Neural progenitor cell (in vitro differentiated cells): ENCODE data around the gene RAB40B. TPM values are rescaled to one million over a fixed set of nuclear protein-coding genes. Genes with fewer than 3 reads are reported as not detected.

Experiments used
- DNase-seq: peaks from one replicate; pipeline ENCODE4 v3.0.0-alpha.2; 2016; ENCODE audit warnings: low spot score
- H2AFZ ChIP-seq: fragments of 200-600 bp; sonication (generic); replicated peaks from 2 replicates; pipeline ENCODE4 v1.6.1; 2016; ENCODE audit warnings: antibody characterized with exemption
- H3F3A ChIP-seq: fragments of 200-600 bp; sonication (generic); 2 replicates; pipeline ENCODE4 v1.6.1; 2016; ENCODE audit warnings: antibody characterized with exemption, low read depth
- H3K27ac ChIP-seq: fragments of 200-600 bp; sonication (generic); 2 replicates; pipeline ENCODE4 v1.5.1; 2016; ENCODE audit warnings: mild to moderate bottlenecking
- H3K27me3 ChIP-seq: fragments of 200-600 bp; sonication (generic); 2 replicates; pipeline ENCODE4 v1.6.1; 2016; ENCODE audit warnings: mild to moderate bottlenecking, moderate library complexity
- H3K36me3 ChIP-seq: fragments of 200-600 bp; sonication (generic); 2 replicates; pipeline ENCODE4 v1.5.1; 2016
- H3K4me1 ChIP-seq: fragments of 200-600 bp; sonication (generic); 2 replicates; pipeline ENCODE4 v1.6.1; 2016; ENCODE audit warnings: mixed run types
- H3K4me2 ChIP-seq: fragments of 200-600 bp; sonication (generic); 2 replicates; pipeline ENCODE4 v1.6.1; 2016
- H3K4me3 ChIP-seq: fragments of 200-600 bp; sonication (generic); 2 replicates; pipeline ENCODE4 v1.5.1; 2016
- H3K79me2 ChIP-seq: fragments of 200-600 bp; sonication (generic); 2 replicates; pipeline ENCODE4 v1.6.1; 2016; ENCODE audit warnings: low read depth
- H3K9ac ChIP-seq: fragments of 200-600 bp; sonication (generic); 2 replicates; pipeline ENCODE4 v1.6.1; 2016
- H3K9me3 ChIP-seq: fragments of 200-600 bp; sonication (generic); 2 replicates; pipeline ENCODE4 v1.5.1; 2016; ENCODE audit warnings: low read depth
- H4K20me1 ChIP-seq: fragments of 200-600 bp; sonication (generic); 2 replicates; pipeline ENCODE4 v1.6.1; 2016; ENCODE audit warnings: low read depth
- H3K27ac Mint-ChIP-seq: 3 replicates; pipeline ENCODE4 v1.8.0; 2021; ENCODE audit warnings: mixed read lengths
- H3K27me3 Mint-ChIP-seq: 2 replicates; pipeline ENCODE4 v1.8.0; 2022; ENCODE audit warnings: low read depth, mild to moderate bottlenecking, inconsistent platforms, moderate library complexity, mixed read lengths; ENCODE audit not compliant: insufficient read depth
- H3K36me3 Mint-ChIP-seq: 3 replicates; pipeline ENCODE4 v1.8.0; 2021; ENCODE audit warnings: mixed read lengths
- H3K4me1 Mint-ChIP-seq: 3 replicates; pipeline ENCODE4 v1.8.0; 2021; ENCODE audit warnings: mixed read lengths
- H3K4me3 Mint-ChIP-seq: 3 replicates; pipeline ENCODE4 v1.8.0; 2021; ENCODE audit warnings: mild to moderate bottlenecking, moderate library complexity, mixed read lengths
- H3K9me3 Mint-ChIP-seq: 3 replicates; pipeline ENCODE4 v1.8.0; 2020; ENCODE audit warnings: mixed read lengths
- CTCF ChIP-seq: fragments of 200-600 bp; sonication (generic); IDR thresholded peaks from 2 replicates; pipeline ENCODE4 v1.5.1; 2017; ENCODE audit warnings: antibody characterized with exemption, mild to moderate bottlenecking
- EZH2 ChIP-seq: fragments of 200-600 bp; sonication (generic); IDR thresholded peaks from 2 replicates; pipeline ENCODE4 v1.6.1; 2017; ENCODE audit warnings: antibody characterized with exemption, mild to moderate bottlenecking, moderate library complexity
- EZH2phosphoT487 ChIP-seq: fragments of 200-600 bp; sonication (generic); IDR thresholded peaks from 2 replicates; pipeline ENCODE4 v1.6.1; 2017; ENCODE audit warnings: antibody characterized with exemption
- total RNA-seq: library from RNA; depleted of rRNA; stranded (reverse); fragments of >200 nt; gene quantifications from 2 replicates; pipeline ENCODE4 v1.2.3, GENCODE V29; 2015; ENCODE audit warnings: low replicate concordance

RAB40B gene
- total RNA-seq, 1 donor from 2014 or later, result 5.6 TPM

- Histone ChIP-seq H2AFZ (no peak overlapping the region), H3K27me3 (no peaks in the 10 kb centered on the region), H3K4me2 (no peak overlapping the region), H3K27ac (no peak overlapping the region), H3K9ac (no peak overlapping the region), H3F3A (no peaks in the 10 kb centered on the region), H3K4me3 (no peak overlapping the region), H3K4me1 (no peaks in the 10 kb centered on the region), H4K20me1 (peaks cover 34% of the 10 kb centered on the region), H3K9me3 (no peaks in the 10 kb centered on the region), H3K79me2 (peaks cover 21% of the 10 kb centered on the region), H3K36me3 (no peaks in the 10 kb centered on the region)
- H3K36me3 Mint-ChIP-seq, result peaks cover 30% of the 10 kb centered on the region
- no peak overlapping the region for H3K27ac Mint-ChIP-seq
- no peak for DNase-seq
- no peaks in the 10 kb centered on the region for H3K27me3 Mint-ChIP-seq
- H3K4me1 Mint-ChIP-seq, result no peaks in the 10 kb centered on the region
- TF ChIP-seq EZH2 (no peak), CTCF (no peak), EZH2phosphoT487 (no peak)
- no peaks in the 10 kb centered on the region for H3K9me3 Mint-ChIP-seq
- no peak overlapping the region for H3K4me3 Mint-ChIP-seq
These were observed 71.1 kb downstream of the RAB40B start for GRCh38 chr17:82627405-82627804.

GRCh38 chr17:82623707-82624106 is 74.8 kb downstream of the RAB40B start:
- Histone ChIP-seq H3K27me3 (no peaks in the 10 kb centered on the region), H3K9me3 (no peaks in the 10 kb centered on the region), H4K20me1 (peaks cover 12% of the 10 kb centered on the region), H3F3A (no peaks in the 10 kb centered on the region), H3K27ac (no peak overlapping the region), H3K9ac (no peak overlapping the region), H3K4me1 (no peaks in the 10 kb centered on the region), H2AFZ (no peak overlapping the region), H3K36me3 (no peaks in the 10 kb centered on the region), H3K4me2 (no peak overlapping the region), H3K4me3 (no peak overlapping the region), H3K79me2 (no peaks in the 10 kb centered on the region)
- H3K4me1 Mint-ChIP-seq, result no peaks in the 10 kb centered on the region
- H3K27me3 Mint-ChIP-seq, result no peaks in the 10 kb centered on the region
- H3K27ac Mint-ChIP-seq, result peak overlapping the region; percentile 24
- H3K9me3 Mint-ChIP-seq, result no peaks in the 10 kb centered on the region
- no peak for DNase-seq
- H3K36me3 Mint-ChIP-seq, result peaks cover 39% of the 10 kb centered on the region
- TF ChIP-seq EZH2, result no peak
- no peak for TF ChIP-seq CTCF
- no peak for TF ChIP-seq EZH2phosphoT487
- no peak overlapping the region for H3K4me3 Mint-ChIP-seq

- Histone ChIP-seq H3K9ac (no peak overlapping the region), H3K27me3 (no peaks in the 10 kb centered on the region), H3K4me1 (no peaks in the 10 kb centered on the region), H3K36me3 (no peaks in the 10 kb centered on the region), H3K4me2 (no peak overlapping the region), H4K20me1 (peaks cover 3% of the 10 kb centered on the region), H3K4me3 (no peak overlapping the region), H3K9me3 (no peaks in the 10 kb centered on the region), H3F3A (no peaks in the 10 kb centered on the region), H3K27ac (no peak overlapping the region), H3K79me2 (no peaks in the 10 kb centered on the region), H2AFZ (no peak overlapping the region)
- no peak overlapping the region for H3K4me3 Mint-ChIP-seq
- peaks cover 36% of the 10 kb centered on the region for H3K36me3 Mint-ChIP-seq
- H3K27me3 Mint-ChIP-seq, result no peaks in the 10 kb centered on the region
- H3K9me3 Mint-ChIP-seq, result no peaks in the 10 kb centered on the region
- no peaks in the 10 kb centered on the region for H3K4me1 Mint-ChIP-seq
- H3K27ac Mint-ChIP-seq, result no peak overlapping the region
- TF ChIP-seq EZH2, result no peak
- no peak for TF ChIP-seq EZH2phosphoT487
- no peak for TF ChIP-seq CTCF
- no peak for DNase-seq
These were observed 78.9 kb downstream of the RAB40B start for GRCh38 chr17:82619641-82620040.

- H3K4me3 ChIP-seq, result no peak overlapping the region
- no peak for DNase-seq
- peaks cover 3% of the 10 kb centered on the region for H4K20me1 ChIP-seq
- H3K4me1 Mint-ChIP-seq, result no peaks in the 10 kb centered on the region
- peaks cover 38% of the 10 kb centered on the region for H3K36me3 Mint-ChIP-seq
- no peaks in the 10 kb centered on the region for H3K9me3 Mint-ChIP-seq
- no peak overlapping the region for H3K9ac ChIP-seq
- H3K4me2 ChIP-seq, result no peak overlapping the region
- H3F3A ChIP-seq, result no peaks in the 10 kb centered on the region
- H3K9me3 ChIP-seq, result no peaks in the 10 kb centered on the region
- H3K27me3 Mint-ChIP-seq, result no peaks in the 10 kb centered on the region
- no peaks in the 10 kb centered on the region for H3K79me2 ChIP-seq
- no peaks in the 10 kb centered on the region for H3K27me3 ChIP-seq
- H3K4me1 ChIP-seq, result no peaks in the 10 kb centered on the region
- H3K27ac ChIP-seq, result no peak overlapping the region
- no peak overlapping the region for H3K27ac Mint-ChIP-seq
- no peak overlapping the region for H3K4me3 Mint-ChIP-seq
- no peak overlapping the region for H2AFZ ChIP-seq
- no peaks in the 10 kb centered on the region for H3K36me3 ChIP-seq
- no peak for TF ChIP-seq EZH2phosphoT487
- no peak for TF ChIP-seq CTCF
- TF ChIP-seq EZH2, result no peak
These were observed 79.3 kb downstream of the RAB40B start for GRCh38 chr17:82619211-82619610.
